ENCODE data around the gene UNC45B. TPM values are rescaled to one million over a fixed set of nuclear protein-coding genes. Genes with fewer than 3 reads are reported as not detected.
"Not testable (repeated sequence)": the region's sequence is repeated elsewhere in the genome, so short reads cannot be mapped to it uniquely, and the experiment has no call there.

The UNC45B gene
- total RNA-seq, 2 experiments from 2014 or later = 0.06 TPM; not detected in 1

DNA sequence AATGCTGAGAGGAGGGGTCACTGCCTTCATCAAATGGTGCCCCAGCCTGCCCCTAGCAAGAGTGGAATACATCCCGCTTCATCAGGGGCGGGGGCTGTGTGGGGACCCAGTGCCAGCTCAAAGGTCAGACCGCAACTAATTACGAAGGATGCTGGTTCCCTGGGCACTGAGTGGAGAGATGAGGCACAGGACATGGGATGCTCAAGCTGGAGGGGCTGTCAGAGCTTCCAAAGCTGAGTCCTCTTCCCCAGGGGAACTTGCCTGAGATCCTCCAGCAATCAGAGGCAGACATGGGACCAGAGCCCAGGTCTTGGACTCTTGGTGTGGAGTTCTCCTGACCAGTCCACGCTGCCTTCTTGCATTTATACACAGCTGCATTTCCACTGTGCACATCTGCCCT is 18.9 kb downstream of the UNC45B start:
- H3K4me1 Mint-ChIP-seq = peaks cover 17% of the 10 kb centered on the region
- no peaks in the 10 kb centered on the region for H3K27me3 Mint-ChIP-seq
- no peaks in the 10 kb centered on the region for H3K36me3 Mint-ChIP-seq
- no peaks in the 10 kb centered on the region for H3K9me3 Mint-ChIP-seq (ENCODE audit: low read depth)
- CTCF ChIA-PET = interaction anchor here (1.1 to 1.8 kb wide), 3 partner anchors 18 to 581 kb away, joined by 3 to 5 read pairs (median 3); no protein-coding TSS in a partner anchor
- DNase-seq = no peak
- H3K27ac Mint-ChIP-seq = no peak overlapping the region
- ATAC-seq = no peak
- H3K4me3 Mint-ChIP-seq = no peak overlapping the region

DNA sequence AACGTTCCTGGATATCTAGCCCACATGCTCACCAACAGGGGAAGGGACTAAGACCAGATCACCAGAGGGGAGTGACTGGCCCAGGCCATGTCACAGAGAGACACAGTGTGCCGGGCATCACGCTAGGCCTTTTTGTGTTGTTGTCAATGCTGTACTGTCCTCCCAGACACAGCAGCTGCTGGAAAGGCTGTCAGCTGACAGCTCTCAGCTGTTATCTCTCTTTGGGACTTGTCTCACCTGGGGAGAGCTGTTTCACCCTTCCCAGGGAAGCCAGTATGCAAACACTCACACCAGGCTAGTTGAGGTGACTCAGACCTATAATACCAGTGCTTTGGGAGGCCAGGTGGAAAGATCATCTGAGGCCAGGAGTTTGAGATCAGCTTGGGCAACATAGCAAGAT is 19.4 kb downstream of the UNC45B start:
- ATAC-seq (no peak), DNase-seq (no peak)
- H3K4me1 Mint-ChIP-seq = peaks cover 17% of the 10 kb centered on the region
- H3K27ac Mint-ChIP-seq = no peak overlapping the region
- no peaks in the 10 kb centered on the region for H3K27me3 Mint-ChIP-seq
- CTCF ChIA-PET = interaction anchor here (1.0 to 1.8 kb wide), 4 partner anchors 17 to 580 kb away, joined by 3 to 6 read pairs (median 4); no protein-coding TSS in a partner anchor
- no peaks in the 10 kb centered on the region for H3K9me3 Mint-ChIP-seq (ENCODE audit: low read depth)
- no peak overlapping the region for H3K4me3 Mint-ChIP-seq
- H3K36me3 Mint-ChIP-seq = no peaks in the 10 kb centered on the region

DNA sequence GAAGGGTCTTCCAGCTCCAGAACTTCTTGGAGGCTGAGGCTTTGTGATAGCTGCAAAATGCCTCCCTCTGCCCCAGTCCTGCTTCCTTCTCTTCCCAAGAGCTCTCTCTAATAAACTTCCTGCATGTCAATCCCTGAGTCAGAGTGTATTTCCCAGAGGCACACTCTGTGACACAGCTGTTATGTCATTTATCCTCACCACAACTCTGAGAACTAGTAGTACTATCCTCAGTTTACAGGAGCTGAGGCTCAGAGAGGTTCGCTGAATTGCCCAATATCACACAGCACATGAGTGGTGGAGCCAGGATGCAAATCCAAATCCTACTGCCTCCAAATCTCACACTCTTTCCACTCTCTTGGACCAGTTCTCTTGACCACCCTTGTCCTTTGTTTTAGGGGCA is 20.0 kb downstream of the UNC45B start:
- H3K27ac Mint-ChIP-seq = no peak overlapping the region
- H3K9me3 Mint-ChIP-seq (ENCODE audit: low read depth) = no peaks in the 10 kb centered on the region
- H3K4me1 Mint-ChIP-seq = peaks cover 20% of the 10 kb centered on the region
- CTCF ChIA-PET = interaction anchor here (1.0 to 1.8 kb wide), 3 partner anchors 28 to 579 kb away, joined by 3 to 6 read pairs (median 5); no protein-coding TSS in a partner anchor
- H3K27me3 Mint-ChIP-seq = no peaks in the 10 kb centered on the region
- ATAC-seq (no peak), DNase-seq (no peak)
- no peak overlapping the region for H3K4me3 Mint-ChIP-seq
- no peaks in the 10 kb centered on the region for H3K36me3 Mint-ChIP-seq

DNA sequence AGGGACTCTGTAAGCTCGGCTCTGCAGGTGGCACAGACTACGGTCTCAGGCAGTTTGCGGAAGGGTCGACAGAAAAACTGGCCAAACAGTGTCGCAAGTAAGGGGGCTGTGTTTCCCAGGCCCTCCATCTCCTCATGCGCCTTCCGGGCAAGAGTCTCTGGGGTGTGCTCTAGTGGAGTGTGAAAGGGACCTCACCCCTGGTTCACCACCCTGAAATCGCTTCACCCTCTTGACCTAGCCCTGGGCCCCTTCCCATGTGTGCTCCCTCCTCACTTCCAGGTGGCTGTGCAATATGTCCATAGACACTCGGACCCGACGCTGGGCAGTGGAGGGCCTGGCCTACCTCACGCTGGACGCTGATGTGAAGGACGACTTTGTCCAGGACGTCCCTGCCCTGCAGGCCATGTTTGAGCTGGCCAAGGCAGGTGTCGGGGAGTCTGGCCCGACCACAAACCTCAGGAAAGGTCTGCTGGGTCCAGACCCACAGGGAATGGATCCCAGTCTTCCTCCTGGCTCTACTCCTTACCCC is 22.3 kb downstream of the UNC45B start:
- CTCF ChIA-PET = interaction anchor here (0.8 to 1.8 kb wide), 8 partner anchors 43 to 594 kb away, joined by 3 to 12 read pairs (median 6); no protein-coding TSS in a partner anchor
- ATAC-seq (no peak), DNase-seq (no peak)
- Mint-ChIP-seq H3K4me1 (peaks cover 21% of the 10 kb centered on the region), H3K4me3 (no peak overlapping the region), H3K36me3 (no peaks in the 10 kb centered on the region), H3K27ac (no peak overlapping the region), H3K27me3 (no peaks in the 10 kb centered on the region), H3K9me3 (ENCODE audit: low read depth) (no peaks in the 10 kb centered on the region)

DNA sequence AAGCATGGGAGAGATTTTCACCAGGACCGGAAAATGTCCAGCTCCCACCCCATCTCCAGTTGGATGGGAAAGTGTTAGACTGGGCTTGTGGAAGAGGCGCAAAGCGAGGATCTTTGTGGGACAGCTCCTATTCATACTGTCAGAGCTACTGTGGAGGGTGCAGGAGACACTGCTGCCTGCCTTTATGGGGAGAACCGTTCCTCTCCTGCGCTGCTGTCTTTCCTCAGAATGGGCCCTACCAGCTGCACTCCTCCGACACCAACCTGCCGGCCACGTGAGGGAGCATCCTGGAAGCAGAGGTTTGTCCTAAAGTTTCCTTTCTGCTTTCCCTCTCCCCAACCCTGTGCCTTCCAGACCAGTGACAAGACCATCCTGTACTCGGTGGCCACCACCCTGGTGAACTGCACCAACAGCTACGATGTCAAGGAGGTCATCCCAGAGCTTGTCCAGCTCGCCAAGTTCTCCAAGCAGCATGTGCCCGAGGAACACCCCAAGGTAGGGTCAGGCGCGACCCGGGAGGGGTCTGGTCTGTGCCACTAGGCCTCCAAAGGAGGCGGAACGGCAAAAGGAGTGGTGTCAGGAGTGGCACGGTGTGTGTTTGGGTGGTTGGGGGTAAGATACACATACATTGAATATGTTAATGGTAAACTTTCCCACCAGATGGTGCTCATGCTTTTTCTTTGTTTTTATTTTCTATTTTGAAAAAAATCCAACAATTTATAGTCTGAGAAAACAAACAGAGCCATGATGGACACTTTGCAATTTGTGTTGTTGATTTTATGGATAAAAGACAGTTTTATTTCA is 23.6 kb downstream of the UNC45B start:
- Mint-ChIP-seq H3K4me1 (peaks cover 22% of the 10 kb centered on the region), H3K9me3 (ENCODE audit: low read depth) (no peaks in the 10 kb centered on the region), H3K27me3 (no peaks in the 10 kb centered on the region), H3K4me3 (no peak overlapping the region), H3K27ac (peak overlapping the region; percentile 65), H3K36me3 (no peaks in the 10 kb centered on the region)
- CTCF ChIA-PET = interaction anchor here (0.8 to 1.8 kb wide), 11 partner anchors 42 to 593 kb away, joined by 3 to 12 read pairs (median 4); partner anchors contain the start of gene SLFN5
- peak; percentile 78 for ATAC-seq
- DNase-seq = peak; percentile 52

DNA sequence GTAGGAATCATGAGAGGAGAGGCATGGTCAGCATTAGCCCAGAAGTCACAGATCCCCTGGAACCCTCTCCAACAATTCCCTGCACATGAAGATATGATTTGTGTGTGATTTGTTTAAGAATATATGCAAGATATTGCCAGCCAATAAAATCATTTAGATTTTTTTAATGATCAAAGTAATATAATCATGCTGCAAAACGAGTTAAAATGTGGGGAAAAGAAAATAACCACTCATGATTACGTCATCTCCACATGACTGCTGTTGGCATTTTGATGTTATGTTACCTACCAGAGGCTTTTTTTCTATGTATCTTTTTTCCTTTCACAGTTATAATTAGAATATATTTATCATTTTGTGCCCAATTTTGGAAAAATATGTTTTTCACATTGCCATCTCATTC is 24.2 kb downstream of the UNC45B start:
- ATAC-seq = peak; percentile 31

DNA sequence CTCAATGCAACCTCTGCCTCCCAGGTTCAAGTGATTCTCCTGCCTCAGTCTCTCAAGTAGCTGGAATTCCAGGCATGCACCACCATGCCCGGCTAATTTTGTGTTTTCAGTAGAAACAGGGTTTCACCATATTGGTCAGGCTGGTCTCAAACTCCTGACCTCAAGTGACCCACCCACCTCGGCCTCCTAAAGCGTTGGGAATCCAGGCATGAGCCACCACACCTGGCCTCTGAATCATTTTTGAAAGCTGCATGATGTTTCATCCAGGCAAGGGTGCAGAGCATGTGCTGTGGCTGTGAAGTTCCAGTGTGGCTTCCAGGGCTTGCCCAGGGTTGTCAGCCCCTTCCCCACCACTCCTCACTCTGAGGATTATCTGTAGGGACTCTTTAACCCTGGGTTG is 24.7 kb downstream of the UNC45B start:
- not testable (repeated sequence) for H3K4me3 Mint-ChIP-seq; H3K36me3 Mint-ChIP-seq; H3K9me3 Mint-ChIP-seq (ENCODE audit: low read depth); H3K27me3 Mint-ChIP-seq; ATAC-seq
- peak overlapping the region; percentile 49 for H3K27ac Mint-ChIP-seq
- CTCF ChIA-PET = interaction anchor here (1.0 to 1.4 kb wide), 2 partner anchors 42 to 68 kb away, joined by 4 read pairs; no protein-coding TSS in a partner anchor
- H3K4me1 Mint-ChIP-seq = peaks cover 30% of the 10 kb centered on the region
- peak; percentile 36 for DNase-seq

More for the DNA sequence above, 24.2 kb downstream of the UNC45B start:
- CTCF ChIA-PET = interaction anchor here (0.9 to 1.8 kb wide), 5 partner anchors 43 to 261 kb away, joined by 3 to 12 read pairs (median 4); no protein-coding TSS in a partner anchor
- H3K36me3 Mint-ChIP-seq = no peaks in the 10 kb centered on the region
- no peak overlapping the region for H3K4me3 Mint-ChIP-seq
- H3K4me1 Mint-ChIP-seq = peaks cover 25% of the 10 kb centered on the region
- DNase-seq = no peak
- peak overlapping the region; percentile 65 for H3K27ac Mint-ChIP-seq
- no peaks in the 10 kb centered on the region for H3K9me3 Mint-ChIP-seq (ENCODE audit: low read depth)
- no peaks in the 10 kb centered on the region for H3K27me3 Mint-ChIP-seq

DNA sequence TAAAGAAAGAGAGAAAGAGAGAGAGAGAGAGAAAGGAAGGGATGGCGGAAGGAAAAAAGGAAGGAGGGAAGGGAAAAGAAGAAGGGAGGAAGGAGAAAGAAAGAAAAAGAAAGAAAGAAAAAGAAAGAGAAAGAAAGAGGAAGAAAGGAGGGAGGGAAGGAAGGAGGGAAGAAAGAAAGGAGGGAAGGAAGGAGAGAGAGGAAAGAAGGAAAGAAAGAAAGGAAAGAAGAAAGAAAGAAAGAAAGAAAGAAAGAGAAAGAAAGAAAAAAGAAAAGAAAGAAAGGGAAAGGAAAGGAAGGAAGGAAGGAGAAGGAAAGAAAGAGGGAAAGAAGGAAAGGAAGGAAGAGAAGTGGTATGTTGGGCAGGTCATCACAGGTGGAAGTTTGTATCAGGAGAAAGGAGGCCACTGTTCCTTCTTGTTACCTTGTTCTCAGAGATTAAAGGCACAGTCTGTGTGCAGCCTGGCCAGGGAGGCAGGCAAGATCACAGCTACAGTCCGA is 27.3 kb downstream of the UNC45B start:
- peaks cover 14% of the 10 kb centered on the region for H3K36me3 Mint-ChIP-seq
- H3K9me3 Mint-ChIP-seq (ENCODE audit: low read depth) = peaks cover 3% of the 10 kb centered on the region
- ATAC-seq (no peak), DNase-seq (no peak)
- CTCF ChIA-PET = interaction anchor here (0.6 to 1.3 kb wide), 2 partner anchors 68 to 494 kb away, joined by 3 read pairs; partner anchors contain the start of gene SLFN5
- H3K27me3 Mint-ChIP-seq = no peaks in the 10 kb centered on the region
- peaks cover 45% of the 10 kb centered on the region for H3K4me1 Mint-ChIP-seq
- no peak overlapping the region for H3K27ac Mint-ChIP-seq
- H3K4me3 Mint-ChIP-seq = no peak overlapping the region

DNA sequence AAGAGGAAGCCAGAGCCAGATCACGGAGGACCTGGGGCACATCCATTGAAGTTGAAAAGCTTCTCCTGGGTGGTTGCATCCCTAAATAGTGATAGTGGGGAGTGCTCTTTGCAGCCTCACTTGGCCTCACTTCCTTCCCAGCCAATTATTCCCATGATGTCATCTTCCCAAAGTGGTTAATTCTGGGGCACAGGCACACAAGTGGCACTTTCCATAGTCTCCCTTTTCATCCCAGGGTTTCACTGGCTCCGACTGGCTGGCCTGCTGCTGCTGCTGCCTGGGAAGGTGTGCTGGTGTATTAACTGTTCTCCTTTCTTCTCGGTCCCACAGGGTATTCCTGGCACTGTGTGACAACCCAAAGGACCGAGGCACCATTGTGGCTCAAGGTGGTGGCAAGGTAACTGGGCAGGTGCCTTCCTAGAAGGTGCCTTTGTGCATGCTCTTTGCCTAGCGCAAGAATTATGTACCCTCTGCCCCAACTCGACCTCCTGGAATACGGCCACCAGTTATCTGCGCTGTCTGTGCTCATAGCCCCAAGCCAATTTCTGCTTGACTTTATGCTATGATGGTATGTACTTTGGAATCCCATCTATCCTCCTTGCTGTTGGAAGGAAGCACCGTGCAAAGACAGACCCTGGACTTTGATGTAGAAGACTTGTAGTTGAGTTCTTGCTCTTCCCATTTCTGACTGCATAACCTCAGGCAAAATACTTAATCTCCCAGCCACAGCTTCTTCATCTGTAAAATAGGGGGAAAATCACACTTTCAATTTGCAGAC is 28.2 kb downstream of the UNC45B start:
- DNase-seq (peak; percentile 34), ATAC-seq (no peak)
- Mint-ChIP-seq H3K27me3 (no peaks in the 10 kb centered on the region), H3K4me3 (no peak overlapping the region), H3K9me3 (ENCODE audit: low read depth) (peaks cover 3% of the 10 kb centered on the region), H3K4me1 (peaks cover 45% of the 10 kb centered on the region), H3K27ac (no peak overlapping the region), H3K36me3 (peaks cover 14% of the 10 kb centered on the region)
- CTCF ChIA-PET = interaction anchor here (1.3 kb wide), 2 partner anchors 38 to 67 kb away, joined by 3 to 4 read pairs; partner anchors contain the start of gene SLFN5

DNA sequence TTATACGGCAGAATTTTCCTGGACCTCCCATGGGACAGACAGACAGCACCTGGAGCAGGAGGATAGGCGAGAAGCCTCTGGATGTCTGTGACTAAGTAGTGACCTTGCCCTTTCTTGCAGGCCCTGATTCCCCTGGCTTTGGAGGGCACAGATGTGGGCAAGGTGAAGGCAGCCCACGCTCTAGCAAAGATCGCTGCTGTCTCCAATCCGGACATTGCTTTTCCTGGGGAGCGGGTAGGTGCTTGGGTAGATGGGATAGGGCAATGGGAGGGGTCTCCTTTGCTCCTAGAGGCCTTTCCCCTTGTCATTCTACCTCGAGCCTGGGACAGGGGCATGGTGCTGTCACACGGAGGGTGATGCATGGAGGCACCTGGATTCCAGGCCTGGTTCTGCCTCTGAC is 29.3 kb downstream of the UNC45B start:
- Mint-ChIP-seq H3K27ac (peak overlapping the region; percentile 85), H3K9me3 (ENCODE audit: low read depth) (peaks cover 3% of the 10 kb centered on the region), H3K4me3 (no peak overlapping the region), H3K36me3 (peaks cover 14% of the 10 kb centered on the region), H3K4me1 (peaks cover 37% of the 10 kb centered on the region), H3K27me3 (no peaks in the 10 kb centered on the region)
- ATAC-seq (no peak), DNase-seq (no peak)
- CTCF ChIA-PET = interaction anchor here (1.3 kb wide), 1 partner anchor 37 kb away, joined by 4 read pairs; no protein-coding TSS in a partner anchor

DNA sequence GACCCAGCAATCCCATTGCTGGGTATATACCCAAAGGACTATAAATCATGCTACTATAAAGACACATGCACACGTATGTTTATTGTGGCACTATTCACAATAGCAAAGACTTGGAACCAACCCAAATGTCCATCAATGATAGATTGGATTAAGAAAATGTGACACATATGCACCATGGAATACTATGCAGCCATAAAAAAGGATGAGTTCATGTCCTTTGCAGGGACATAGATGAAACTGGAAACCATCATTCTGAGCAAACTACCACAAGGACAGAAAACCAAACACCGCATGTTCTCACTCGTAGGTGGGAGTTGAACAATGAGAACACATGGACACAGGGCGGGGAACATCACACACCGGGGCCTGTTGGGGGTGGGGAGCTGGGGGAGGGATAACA is 31.8 kb downstream of the UNC45B start:
- CTCF ChIA-PET; H3K27me3 Mint-ChIP-seq; H3K27ac Mint-ChIP-seq; DNase-seq; H3K4me3 Mint-ChIP-seq; ATAC-seq; H3K9me3 Mint-ChIP-seq (ENCODE audit: low read depth): not testable (repeated sequence)
- Mint-ChIP-seq H3K4me1 (peaks cover 35% of the 10 kb centered on the region), H3K36me3 (peaks cover 14% of the 10 kb centered on the region)

DNA sequence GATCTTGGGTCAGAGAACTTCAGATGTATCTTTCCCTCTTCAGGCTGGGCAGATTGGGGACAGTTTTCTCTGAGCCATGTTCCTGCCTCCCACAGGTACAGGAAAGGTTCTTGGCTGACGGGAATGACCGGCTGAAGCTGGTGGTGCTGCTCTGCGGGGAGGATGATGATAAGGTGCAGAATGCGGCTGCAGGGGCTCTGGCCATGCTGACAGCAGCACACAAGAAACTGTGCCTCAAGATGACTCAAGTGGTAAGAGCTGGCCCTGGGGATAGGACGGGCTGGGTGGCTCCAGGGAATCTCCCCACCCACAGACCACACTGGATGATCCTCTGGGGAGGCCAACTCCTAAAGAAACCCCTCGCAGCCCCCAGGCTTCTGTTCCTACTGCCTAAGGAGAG is 35.7 kb downstream of the UNC45B start:
- H3K36me3 Mint-ChIP-seq = peaks cover 8% of the 10 kb centered on the region
- no peaks in the 10 kb centered on the region for H3K27me3 Mint-ChIP-seq
- CTCF ChIA-PET = interaction anchor here (1.6 kb wide), 1 partner anchor 31 kb away, joined by 3 read pairs; no protein-coding TSS in a partner anchor
- H3K4me3 Mint-ChIP-seq = no peak overlapping the region
- no peak overlapping the region for H3K27ac Mint-ChIP-seq
- peaks cover 25% of the 10 kb centered on the region for H3K4me1 Mint-ChIP-seq
- no peak for ATAC-seq
- DNase-seq = no peak
- peaks cover 3% of the 10 kb centered on the region for H3K9me3 Mint-ChIP-seq (ENCODE audit: low read depth)

DNA sequence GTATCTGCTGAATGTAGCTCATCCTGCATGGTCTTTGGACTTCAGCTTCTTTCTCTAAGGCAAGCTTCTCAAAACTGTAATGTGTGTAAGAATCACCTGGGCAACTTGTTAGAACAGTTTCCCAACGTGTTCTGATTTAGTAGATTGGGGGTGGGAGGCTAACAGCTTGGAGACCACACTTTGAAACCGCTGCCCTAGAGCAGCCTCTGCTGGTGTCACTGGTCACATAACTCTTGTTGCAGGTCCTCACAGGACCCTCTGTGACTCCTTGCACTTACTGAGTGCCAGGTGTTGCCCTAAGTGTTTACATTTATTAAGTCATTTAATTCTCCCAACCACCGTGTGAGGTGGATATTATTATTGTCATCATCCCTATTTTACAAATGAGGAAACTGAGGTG is 36.7 kb downstream of the UNC45B start:
- Mint-ChIP-seq H3K27me3 (no peaks in the 10 kb centered on the region), H3K27ac (no peak overlapping the region), H3K9me3 (ENCODE audit: low read depth) (no peaks in the 10 kb centered on the region), H3K36me3 (peaks cover 3% of the 10 kb centered on the region), H3K4me3 (no peak overlapping the region), H3K4me1 (peaks cover 25% of the 10 kb centered on the region)
- CTCF ChIA-PET = interaction anchor here (0.9 to 1.6 kb wide), 2 partner anchors 18 to 30 kb away, joined by 3 read pairs; no protein-coding TSS in a partner anchor
- DNase-seq (no peak), ATAC-seq (no peak)
